ENCODE results near the gene CYCS.
"Not testable (repeated sequence)": the region's sequence is repeated elsewhere in the genome, so short reads cannot be mapped to it uniquely, and the experiment has no call there.

Gene CYCS

GRCh38 chr7:25087855-25088254 lies 37.2 kb downstream of the CYCS start:
- Histone ChIP-seq H3K27ac (no peak overlapping the region), H3K4me1 (peaks cover 0 to 11% (median 2%) of the 10 kb centered on the region in 10 experiments; a peak in 8 of 20 replicates), H3K9me3 (replicated peaks in 1 of 11) (no peaks in the 10 kb centered on the region; a peak in 1 of 22 replicates), H3K27me3 (no peaks in the 10 kb centered on the region), H3K36me3 (no peaks in the 10 kb centered on the region), H3K9ac (no peak overlapping the region), H3K4me3 (no peak overlapping the region), H3K4me2 (peak overlapping the region in 5 of 11 experiments; percentile 3 to 35 (median 31); a peak in 7 of 22 replicates), H4K20me1 (no peaks in the 10 kb centered on the region)
- no peak for TF ChIP-seq Cebpa-rat (IDR thresholded peaks at IDR 0.05)

GRCh38 chr7:25084821-25085220 lies 40.2 kb downstream of the CYCS start:
- H3K36me3 ChIP-seq = no peaks in the 10 kb centered on the region
- H3K4me3 ChIP-seq = no peak overlapping the region
- no peaks in the 10 kb centered on the region for H3K27me3 ChIP-seq
- H3K9ac ChIP-seq = no peak overlapping the region
- no peak overlapping the region for H3K4me2 ChIP-seq
- no peaks in the 10 kb centered on the region for H4K20me1 ChIP-seq
- peaks cover 0 to 9% (median 2%) of the 10 kb centered on the region in 10 experiments; a peak in 8 of 20 replicates for H3K4me1 ChIP-seq
- no peak for TF ChIP-seq Cebpa-rat (IDR thresholded peaks at IDR 0.05)
- H3K9me3 ChIP-seq (replicated peaks in 1 of 11) = no peaks in the 10 kb centered on the region; a peak in 1 of 22 replicates
- no peak overlapping the region for H3K27ac ChIP-seq

- Histone ChIP-seq H3K4me2 (no peak overlapping the region), H4K20me1 (no peaks in the 10 kb centered on the region), H3K9ac (no peak overlapping the region), H3K36me3 (no peaks in the 10 kb centered on the region), H3K4me1 (peaks cover 0 to 9% (median 3%) of the 10 kb centered on the region in 10 experiments; a peak in 9 of 20 replicates), H3K4me3 (no peak overlapping the region), H3K9me3 (replicated peaks in 1 of 11) (no peaks in the 10 kb centered on the region; a peak in 1 of 22 replicates), H3K27me3 (no peaks in the 10 kb centered on the region), H3K27ac (no peak overlapping the region)
- no peak for TF ChIP-seq Cebpa-rat (IDR thresholded peaks at IDR 0.05)
These were observed 41.9 kb downstream of the CYCS start for GRCh38 chr7:25083201-25083600.

GRCh38 chr7:25082041-25082440 lies 43.0 kb downstream of the CYCS start:
- H3K9me3 ChIP-seq (replicated peaks in 1 of 11); H3K36me3 ChIP-seq; H3K4me3 ChIP-seq; H3K9ac ChIP-seq; H3K4me2 ChIP-seq; H3K27me3 ChIP-seq; H4K20me1 ChIP-seq; H3K4me1 ChIP-seq; H3K27ac ChIP-seq: not testable (repeated sequence)

- peaks cover 3 to 13% (median 8%) of the 10 kb centered on the region in 10 experiments; a peak in 13 of 20 replicates for H3K4me1 ChIP-seq
- no peak overlapping the region for H3K4me2 ChIP-seq
- H3K4me3 ChIP-seq = no peak overlapping the region
- H3K9me3 ChIP-seq (replicated peaks in 1 of 11) = no peaks in the 10 kb centered on the region
- H3K9ac ChIP-seq = no peak overlapping the region
- no peaks in the 10 kb centered on the region for H4K20me1 ChIP-seq
- H3K27me3 ChIP-seq = no peaks in the 10 kb centered on the region
- no peaks in the 10 kb centered on the region for H3K36me3 ChIP-seq
- H3K27ac ChIP-seq = no peak overlapping the region
- TF ChIP-seq Cebpa-rat (IDR thresholded peaks at IDR 0.05) = no peak
These were observed 48.0 kb downstream of the CYCS start for GRCh38 chr7:25077096-25077495.

- Histone ChIP-seq H3K9me3 (replicated peaks in 1 of 11) (no peaks in the 10 kb centered on the region), H3K27ac (no peak overlapping the region), H3K4me1 (peaks cover 3 to 13% (median 8%) of the 10 kb centered on the region in 10 experiments; a peak in 13 of 20 replicates), H3K4me2 (no peak overlapping the region), H3K9ac (no peak overlapping the region), H4K20me1 (no peaks in the 10 kb centered on the region), H3K36me3 (no peaks in the 10 kb centered on the region), H3K27me3 (no peaks in the 10 kb centered on the region), H3K4me3 (no peak overlapping the region)
- no peak for TF ChIP-seq Cebpa-rat (IDR thresholded peaks at IDR 0.05)
These were observed 49.6 kb downstream of the CYCS start for GRCh38 chr7:25075459-25075858.

- no peak overlapping the region for H3K9ac ChIP-seq
- no peak for TF ChIP-seq Cebpa-rat (IDR thresholded peaks at IDR 0.05)
- H3K4me2 ChIP-seq = peak overlapping the region in 8 of 11 experiments; percentile 3 to 43 (median 16); a peak in 5 of 22 replicates
- no peaks in the 10 kb centered on the region for H3K9me3 ChIP-seq (replicated peaks in 1 of 11)
- H3K27ac ChIP-seq = no peak overlapping the region; a peak in 1 of 22 replicates
- H3K4me3 ChIP-seq = no peak overlapping the region
- H3K36me3 ChIP-seq = no peaks in the 10 kb centered on the region
- no peaks in the 10 kb centered on the region for H4K20me1 ChIP-seq
- no peaks in the 10 kb centered on the region for H3K27me3 ChIP-seq
- H3K4me1 ChIP-seq = peaks cover 7 to 23% (median 13%) of the 10 kb centered on the region in 10 experiments; a peak in 17 of 20 replicates
These were observed 51.6 kb downstream of the CYCS start for GRCh38 chr7:25073451-25073850.

All from BLaER1 treated with 17β-estradiol and CSF1 and Interleukin-3, amounts not matched to agents 10 nM and 100 nM (cell line).